HEK293 (cell line): ENCODE results near the gene TMEM171.

Source experiments
- GLI4 ChIP-seq: fragments of 450-650 bp; formaldehyde crosslinking; IDR thresholded peaks from 2 replicates; pipeline ENCODE4 v1.5.1; 2016; ENCODE audit warnings: missing biosample characterization, missing genetic modification characterization
- ZNF140 ChIP-seq: fragments of 450-650 bp; formaldehyde crosslinking; IDR thresholded peaks from 2 replicates; pipeline ENCODE4 v1.5.1; 2016; ENCODE audit warnings: missing biosample characterization, missing genetic modification characterization
- ZNF280D ChIP-seq: fragments of 450-650 bp; formaldehyde crosslinking; IDR thresholded peaks from 2 replicates; pipeline ENCODE4 v1.5.1; 2016; ENCODE audit warnings: missing biosample characterization, missing genetic modification characterization
- ZNF513 ChIP-seq: fragments of 450-650 bp; IDR thresholded peaks from 2 replicates; pipeline ENCODE4 v1.5.1; 2018; ENCODE audit warnings: missing biosample characterization, missing genetic modification characterization
- ZNF558 ChIP-seq: fragments of 450-650 bp; formaldehyde crosslinking; IDR thresholded peaks from 2 replicates; pipeline ENCODE4 v1.5.1; 2016; ENCODE audit warnings: missing biosample characterization, missing genetic modification characterization
- TF ChIP-seq, protein P1 (sequence below): fragments of 450-650 bp; formaldehyde crosslinking; IDR thresholded peaks from 2 replicates; pipeline ENCODE4 v1.5.1; 2016; ENCODE audit warnings: missing biosample characterization, missing genetic modification characterization

- no peak for TF ChIP-seq ZNF140 (tag by site-specific recombination)
- TF ChIP-seq, protein P1, sequence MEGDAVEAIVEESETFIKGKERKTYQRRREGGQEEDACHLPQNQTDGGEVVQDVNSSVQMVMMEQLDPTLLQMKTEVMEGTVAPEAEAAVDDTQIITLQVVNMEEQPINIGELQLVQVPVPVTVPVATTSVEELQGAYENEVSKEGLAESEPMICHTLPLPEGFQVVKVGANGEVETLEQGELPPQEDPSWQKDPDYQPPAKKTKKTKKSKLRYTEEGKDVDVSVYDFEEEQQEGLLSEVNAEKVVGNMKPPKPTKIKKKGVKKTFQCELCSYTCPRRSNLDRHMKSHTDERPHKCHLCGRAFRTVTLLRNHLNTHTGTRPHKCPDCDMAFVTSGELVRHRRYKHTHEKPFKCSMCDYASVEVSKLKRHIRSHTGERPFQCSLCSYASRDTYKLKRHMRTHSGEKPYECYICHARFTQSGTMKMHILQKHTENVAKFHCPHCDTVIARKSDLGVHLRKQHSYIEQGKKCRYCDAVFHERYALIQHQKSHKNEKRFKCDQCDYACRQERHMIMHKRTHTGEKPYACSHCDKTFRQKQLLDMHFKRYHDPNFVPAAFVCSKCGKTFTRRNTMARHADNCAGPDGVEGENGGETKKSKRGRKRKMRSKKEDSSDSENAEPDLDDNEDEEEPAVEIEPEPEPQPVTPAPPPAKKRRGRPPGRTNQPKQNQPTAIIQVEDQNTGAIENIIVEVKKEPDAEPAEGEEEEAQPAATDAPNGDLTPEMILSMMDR (tag by site-specific recombination) = no peak
- no peak for TF ChIP-seq GLI4 (tag by site-specific recombination)
- TF ChIP-seq ZNF513 = no peak
- no peak for TF ChIP-seq ZNF280D (tag by site-specific recombination)
- no peak for TF ChIP-seq ZNF558 (tag by site-specific recombination)
Observed at GRCh38 chr5:73174100-73174815, 53.9 kb downstream of the TMEM171 start.
